HG02973 (cell line): ENCODE results near the gene WEE2.
"Not testable (repeated sequence)": the region's sequence is repeated elsewhere in the genome, so short reads cannot be mapped to it uniquely, and the experiment has no call there.

ENCODE experiments used
- ATAC-seq: cut with Tn5 transposase; IDR thresholded peaks from one replicate; pipeline ENCODE4 v1.9.1; 2021; ENCODE audit warnings: moderate library complexity; ENCODE audit not compliant: unreplicated experiment

WEE2 gene

DNA sequence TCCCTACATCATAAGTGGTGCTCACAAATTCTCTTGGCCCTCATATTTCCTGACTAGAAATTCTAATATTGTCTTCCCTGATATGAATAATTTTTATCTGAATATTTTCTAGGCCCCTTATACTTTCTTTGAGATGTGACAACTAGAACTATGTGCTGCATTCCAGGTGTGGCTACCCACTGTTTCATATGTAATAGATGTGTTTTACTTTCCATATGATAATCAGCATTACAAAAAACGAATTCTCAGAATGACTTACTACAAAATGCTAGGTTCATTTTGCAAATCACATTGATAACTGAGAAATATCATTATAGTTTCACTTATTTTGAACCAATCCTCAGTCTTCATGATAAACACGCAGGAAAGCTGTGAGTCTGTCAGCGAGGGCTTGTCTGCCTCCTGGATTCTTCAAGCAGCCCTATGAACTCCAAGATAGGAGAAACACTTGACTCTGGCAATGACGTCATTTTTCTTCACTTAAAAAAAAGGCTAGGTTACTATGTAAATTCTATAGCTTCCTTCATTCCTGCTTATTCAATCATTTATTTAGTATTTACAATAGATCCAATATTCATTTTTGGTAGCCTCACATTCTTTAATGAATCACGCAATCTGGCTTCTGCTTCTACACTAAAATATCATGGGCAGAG, 4.6 kb downstream of the WEE2 start:
- no peak for ATAC-seq

- no peak for ATAC-seq
Measured at GRCh38 chr7:141713890-141714289, 5.7 kb downstream of the WEE2 start.

- no peak for ATAC-seq
Measured at GRCh38 chr7:141714571-141714970, 6.4 kb downstream of the WEE2 start.

- no peak for ATAC-seq
Measured at GRCh38 chr7:141715018-141715417, 6.9 kb downstream of the WEE2 start.

DNA sequence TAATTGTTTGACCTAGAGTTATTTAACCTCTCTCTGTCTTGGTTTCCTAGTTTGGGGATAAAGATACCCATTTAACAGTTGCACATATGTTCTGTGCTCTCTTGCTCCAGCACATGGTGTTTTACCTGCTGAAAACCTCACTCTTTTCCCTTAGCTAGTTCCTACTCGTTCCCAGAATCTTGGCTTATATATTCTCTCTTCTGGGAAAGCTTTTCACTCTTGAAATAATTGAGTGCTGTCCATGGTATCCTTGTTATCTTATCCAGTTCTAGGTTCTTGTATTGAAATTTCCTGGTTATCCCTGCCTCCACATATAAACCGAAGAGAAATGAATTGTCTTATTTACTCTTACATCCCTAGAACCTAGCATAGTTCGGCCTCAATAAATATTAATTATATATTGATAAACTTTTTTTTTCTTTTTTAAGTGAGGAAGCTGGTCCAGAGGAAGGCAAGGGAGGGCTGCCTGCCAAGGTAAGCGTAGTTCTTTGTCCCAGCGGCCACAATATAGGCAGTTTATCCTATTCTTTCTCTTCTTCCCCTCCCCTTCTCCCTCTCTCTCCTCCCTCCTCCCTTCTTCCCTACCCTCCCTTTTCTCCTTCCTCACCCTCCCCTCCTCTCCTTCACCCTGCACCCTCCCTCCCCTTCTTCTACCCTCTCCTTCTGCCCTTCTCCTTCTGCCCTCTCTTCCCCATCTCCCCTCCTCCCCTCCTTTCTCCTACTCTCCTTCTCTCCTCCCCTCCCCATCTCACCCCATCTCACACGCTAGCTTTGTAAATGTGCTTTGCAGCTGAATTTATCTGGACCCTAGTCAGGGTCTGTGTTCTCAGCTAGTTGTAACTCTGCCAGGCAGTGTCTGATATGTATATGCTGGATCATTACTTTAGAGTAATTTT, 7.9 kb downstream of the WEE2 start:
- no peak for ATAC-seq

DNA sequence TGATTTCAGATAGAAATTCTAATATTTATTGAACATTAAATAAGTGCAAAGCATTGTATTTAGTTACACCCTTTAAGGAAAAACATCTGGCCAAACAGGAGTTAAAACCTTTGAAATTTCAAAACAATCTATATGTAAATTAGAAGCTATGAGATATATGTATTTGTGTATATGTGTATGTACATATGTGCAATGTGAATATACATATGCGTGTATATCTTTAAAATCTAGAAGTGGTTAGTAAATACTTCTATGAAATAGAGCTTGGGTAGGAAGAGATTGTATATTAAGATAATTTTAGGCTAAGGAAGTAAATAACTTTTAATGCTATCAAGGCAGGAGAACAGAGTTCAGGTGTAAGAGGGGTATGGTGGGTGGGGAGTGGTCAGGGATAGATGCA, 9.3 kb downstream of the WEE2 start:
- ATAC-seq, result no peak

GRCh38 chr7:141722529-141722928, 14.4 kb downstream of the WEE2 start:
- no peak for ATAC-seq

GRCh38 chr7:141729020-141729419, 20.9 kb downstream of the WEE2 start:
- no peak for ATAC-seq

DNA sequence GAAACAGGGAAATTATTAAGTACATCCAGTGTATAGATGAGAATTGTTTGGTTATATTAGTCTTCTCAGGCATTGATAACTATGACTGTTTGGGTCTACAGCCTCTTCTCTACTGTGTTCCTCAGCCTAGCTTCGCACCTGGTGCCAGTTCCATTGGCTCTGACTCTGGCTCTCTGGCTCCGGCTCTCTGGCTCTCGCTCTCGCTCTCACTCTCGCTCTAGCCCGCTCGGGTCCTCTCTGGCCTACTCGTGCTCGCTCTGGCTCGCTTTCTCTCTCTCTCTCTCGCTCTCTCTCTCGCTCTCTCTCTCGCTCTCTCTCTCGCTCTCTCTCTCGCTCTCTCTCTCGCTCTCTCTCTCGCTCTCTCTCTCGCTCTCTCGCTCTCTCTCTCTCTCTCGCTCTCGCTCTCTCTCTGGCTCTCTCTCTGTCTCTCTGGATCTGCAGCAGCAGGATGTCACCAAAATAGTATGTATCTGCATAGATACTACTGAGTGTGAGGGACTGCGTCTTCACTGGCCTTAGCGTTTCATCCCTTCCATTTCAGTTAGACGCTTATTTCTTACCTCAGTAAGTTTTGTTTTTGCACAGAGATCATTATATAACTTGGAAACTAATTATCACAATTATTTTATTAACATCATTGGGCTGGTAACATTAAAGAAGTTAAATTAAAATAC, 23.5 kb downstream of the WEE2 start:
- ATAC-seq, result no peak

GRCh38 chr7:141737118-141737835, 29.1 kb downstream of the WEE2 start:
- ATAC-seq, result no peak

GRCh38 chr7:141737836-141738591, 29.9 kb downstream of the WEE2 start, which contains the start of gene SSBP1:
TSS of gene SSBP1 (plus strand) at chr7:141738358. CDS start at chr7:141739167, 809 bp downstream.
- ATAC-seq, result peak; percentile 89

DNA sequence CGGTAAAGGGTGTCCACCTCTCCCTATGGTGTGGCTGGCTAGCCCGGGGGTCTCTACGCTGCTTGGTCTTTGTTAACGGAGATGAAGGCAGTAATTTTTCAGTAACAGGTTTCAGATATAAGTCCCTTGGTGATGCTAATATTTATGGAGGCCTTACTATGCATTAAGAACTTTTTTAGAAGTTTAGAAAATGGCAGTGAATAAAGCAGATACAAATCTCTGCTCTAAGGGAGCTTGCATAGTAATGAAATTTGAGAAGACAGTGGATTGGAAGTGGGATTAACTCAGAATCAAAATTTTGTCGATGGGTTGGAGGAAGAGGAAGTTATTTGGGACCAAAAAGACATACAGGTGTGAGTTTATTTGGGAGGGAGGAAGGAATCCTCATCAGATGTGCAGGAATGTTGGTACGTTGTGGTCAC, 30.4 kb downstream of the WEE2 start:
- ATAC-seq, result no peak

GRCh38 chr7:141739250-141739649, 31.1 kb downstream of the WEE2 start:
- ATAC-seq, result no peak

DNA sequence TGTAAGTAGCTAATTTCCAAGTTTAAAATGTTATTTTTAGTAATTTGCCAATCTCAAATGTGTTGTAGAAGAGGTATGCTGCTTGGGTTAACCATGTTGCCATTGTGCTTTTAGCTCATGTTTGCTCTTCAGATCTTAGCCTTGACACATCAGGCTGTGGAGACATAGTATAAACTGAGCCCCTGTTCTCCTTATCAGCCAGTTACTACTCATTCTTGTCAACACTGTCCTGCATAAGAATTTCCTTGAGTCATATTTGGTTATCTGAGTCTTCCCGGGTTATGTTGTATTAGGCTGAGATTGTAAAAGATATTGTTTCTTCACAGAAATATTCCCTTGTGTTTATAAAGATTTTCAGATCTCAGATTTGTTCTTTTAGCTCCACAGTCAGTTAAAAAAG, 34.1 kb downstream of the WEE2 start:
- ATAC-seq, result no peak

DNA sequence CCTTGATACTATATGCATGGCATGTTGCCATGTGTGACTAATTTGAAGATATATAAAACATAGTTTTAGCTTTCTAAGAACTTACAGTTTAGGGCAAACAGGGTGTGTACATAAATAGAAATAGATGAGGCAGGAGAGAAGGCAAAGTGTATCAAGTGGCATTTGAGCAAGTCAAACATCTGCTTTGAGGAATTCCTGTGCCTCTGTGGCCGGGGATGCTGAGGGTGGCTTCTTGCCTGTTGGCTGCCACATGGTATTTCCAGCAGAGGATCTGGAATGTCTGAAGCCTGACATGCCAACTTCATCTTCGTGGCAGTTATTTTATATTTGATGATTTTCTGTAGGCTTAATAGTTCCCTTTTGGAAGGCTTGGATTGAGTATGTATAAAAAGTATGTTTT, 36.0 kb downstream of the WEE2 start:
- no peak for ATAC-seq

DNA sequence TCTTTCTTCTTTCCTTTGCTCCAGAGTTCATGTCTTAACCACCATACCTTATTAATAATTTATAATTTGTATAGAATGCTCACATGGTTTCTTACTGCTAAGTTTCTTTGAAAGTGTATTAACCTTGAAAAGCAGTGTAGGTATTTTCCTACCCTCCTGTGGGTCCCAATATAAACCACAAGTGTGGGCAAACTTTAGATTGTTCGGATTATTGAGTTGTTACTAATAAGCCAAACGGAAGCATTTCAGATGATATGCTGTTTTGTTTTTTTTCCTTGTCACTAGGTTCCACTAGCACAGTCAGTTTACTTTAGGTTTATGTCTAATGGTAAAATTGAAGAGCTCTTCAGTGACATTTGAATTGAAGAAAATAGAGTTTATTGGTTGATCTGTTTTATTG, 40.2 kb downstream of the WEE2 start:
- ATAC-seq, result no peak

GRCh38 chr7:141751904-141752303, 43.8 kb downstream of the WEE2 start:
- not testable (repeated sequence) for ATAC-seq

- no peak for ATAC-seq
Measured at GRCh38 chr7:141752634-141753033, 44.5 kb downstream of the WEE2 start.

DNA sequence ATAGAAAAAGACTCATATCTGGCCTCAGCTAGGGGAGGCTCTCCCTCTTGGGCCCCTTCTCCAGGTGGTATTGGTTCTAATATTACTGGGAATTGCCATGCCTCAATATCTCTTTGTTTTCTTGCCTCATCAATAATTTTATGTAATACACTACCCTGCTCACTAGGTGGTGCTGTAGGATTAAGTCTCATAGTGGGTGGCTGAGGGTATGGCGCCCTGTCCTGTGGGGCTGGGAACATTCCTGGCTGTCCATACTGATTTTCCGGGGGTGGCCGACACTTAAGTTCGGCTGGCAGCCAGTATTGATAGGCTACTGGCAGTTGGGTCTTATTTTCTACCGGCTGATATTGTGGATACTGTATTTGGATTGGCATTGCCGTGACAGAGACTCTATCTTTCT, 46.8 kb downstream of the WEE2 start:
- no peak for ATAC-seq

- ATAC-seq, result no peak
Measured at GRCh38 chr7:141763797-141764196, 55.6 kb downstream of the WEE2 start, which contains the start of gene TAS2R3. TSS of gene TAS2R3 (plus strand) at chr7:141764097. CDS start at chr7:141764159, 62 bp downstream.
